CD4-positive, alpha-beta memory T cell (primary cell): ENCODE results near the gene PPP2R2B. TPM values are rescaled to one million over a fixed set of nuclear protein-coding genes. Genes with fewer than 3 reads are reported as not detected.

Experiments used
- CTCF ChIA-PET: fragments of 350-600 bp; sonication (Branson Sonifier 250); formaldehyde crosslinking; loops from one replicate; lab custom pipeline; 2021; ENCODE audit warnings: inconsistent platforms; ENCODE audit not compliant: partially characterized antibody; lab: Charles Lee
- POLR2A ChIA-PET: fragments of 350-600 bp; sonication (Branson Sonifier 250); formaldehyde crosslinking; loops from one replicate; lab custom pipeline; 2021; ENCODE audit not compliant: partially characterized antibody; lab: Charles Lee
- DNase-seq, 5 donors: peaks; one replicate each; pipeline versions ENCODE4 v3.0.0 to v3.0.0-alpha.2; 2020 to 2022; ENCODE audit warnings: mixed read lengths in 1 of 5
- H3K27ac ChIP-seq: one replicate; pipeline ENCODE4 v1.7.0; 2013; ENCODE audit warnings: low read depth, low read length
- H3K27me3 ChIP-seq: 2 replicates; pipeline ENCODE4 v1.7.0; 2013; ENCODE audit warnings: mild to moderate bottlenecking, low read length, moderate library complexity; ENCODE audit not compliant: insufficient read depth
- H3K36me3 ChIP-seq: 2 replicates; pipeline ENCODE4 v1.7.0; 2013; ENCODE audit warnings: mild to moderate bottlenecking, low read length, moderate library complexity; ENCODE audit not compliant: insufficient read depth
- H3K4me1 ChIP-seq: 2 replicates; pipeline ENCODE4 v1.7.0; 2013; ENCODE audit warnings: mild to moderate bottlenecking, low read length, moderate library complexity; ENCODE audit not compliant: insufficient read depth
- H3K4me3 ChIP-seq, 2 donors: one replicate each; pipeline ENCODE4 v1.7.0; 2013; ENCODE audit warnings: low read length in 2 of 2, mild to moderate bottlenecking in 1 of 2
- H3K9me3 ChIP-seq, 2 donors: one replicate each; pipeline ENCODE4 v1.7.0; 2013; ENCODE audit warnings: low read length in 2 of 2, control low read depth in 1 of 2; ENCODE audit not compliant: control insufficient read depth in 1 of 2
- H3K27ac Mint-ChIP-seq, 7 donors: one replicate each; pipeline ENCODE4 v1.8.0; 2020 to 2021; ENCODE audit warnings: mixed read lengths in 7 of 7, mild to moderate bottlenecking in 6 of 7, inconsistent platforms in 3 of 7, moderate library complexity in 3 of 7
- H3K27me3 Mint-ChIP-seq, 2 donors: one replicate each; pipeline ENCODE4 v1.8.0; 2020 to 2021; ENCODE audit warnings: mixed read lengths in 2 of 2
- H3K36me3 Mint-ChIP-seq, 2 donors: one replicate each; pipeline ENCODE4 v1.8.0; 2020 to 2021; ENCODE audit warnings: mixed read lengths in 2 of 2, inconsistent platforms in 1 of 2, mild to moderate bottlenecking in 1 of 2
- H3K4me1 Mint-ChIP-seq, 4 donors: one replicate each; pipeline ENCODE4 v1.8.0; 2020 to 2021; ENCODE audit warnings: mixed read lengths in 4 of 4, mild to moderate bottlenecking in 1 of 4
- H3K4me3 Mint-ChIP-seq, 8 donors: one replicate each; pipeline ENCODE4 v1.8.0; 2020 to 2021; ENCODE audit warnings: mixed read lengths in 8 of 8, mild to moderate bottlenecking in 7 of 8, moderate library complexity in 6 of 8, inconsistent platforms in 3 of 8
- H3K9me3 Mint-ChIP-seq, 8 donors: one replicate each; pipeline ENCODE4 v1.8.0; 2020 to 2021; ENCODE audit warnings: mixed read lengths in 8 of 8, mild to moderate bottlenecking in 5 of 8, inconsistent platforms in 3 of 8, moderate library complexity in 1 of 8
- intact Hi-C: fragments of 100-400 bp; cut with micrococcal nuclease; formaldehyde crosslinking; loops from one replicate; pipeline ENCODE4 v1.15.1; 2023
- polyA plus RNA-seq, 2 donors: library from polyadenylated mRNA; unstranded; fragments of 300-500 nt; fragmentation: Illumina TruSeq; gene quantifications; one replicate each; pipeline ENCODE4 v1.2.3, GENCODE V29; 2021
- total RNA-seq, 2 experiments: library from RNA; stranded (reverse); gene quantifications; one replicate each; pipeline ENCODE4 v1.2.3, GENCODE V29; 2021

PPP2R2B gene
- total and polyA plus RNA-seq, 4 experiments from 2014 or later, result 3.1 to 13.0 (median 6.7) TPM

- H3K4me1 Mint-ChIP-seq, result no peaks in the 10 kb centered on the region
- DNase-seq, result no peak
- no peaks in the 10 kb centered on the region for H3K27me3 ChIP-seq
- no peaks in the 10 kb centered on the region for H3K4me1 ChIP-seq
- peaks cover 0 to 2% (median 0%) of the 10 kb centered on the region in 8 donors for H3K9me3 Mint-ChIP-seq
- CTCF ChIA-PET, result interaction anchor here (2.0 kb wide), 1 partner anchor 14 kb away, joined by 7 read pairs; no protein-coding TSS in a partner anchor
- no peak overlapping the region for H3K27ac Mint-ChIP-seq
- peaks cover 0 to 4% of the 10 kb centered on the region in 2 donors for H3K36me3 Mint-ChIP-seq
- H3K27me3 Mint-ChIP-seq, result no peaks in the 10 kb centered on the region
- intact Hi-C loops, result no loop called here
- no peak overlapping the region for H3K27ac ChIP-seq
- H3K9me3 ChIP-seq, result no peaks in the 10 kb centered on the region
- H3K36me3 ChIP-seq, result no peaks in the 10 kb centered on the region
- H3K4me3 Mint-ChIP-seq, result no peak overlapping the region
- POLR2A ChIA-PET, result no interaction called here
- H3K4me3 ChIP-seq, result no peak overlapping the region
Measured at GRCh38 chr5:146675636-146676035, 202.9 kb downstream of the PPP2R2B start.

DNA sequence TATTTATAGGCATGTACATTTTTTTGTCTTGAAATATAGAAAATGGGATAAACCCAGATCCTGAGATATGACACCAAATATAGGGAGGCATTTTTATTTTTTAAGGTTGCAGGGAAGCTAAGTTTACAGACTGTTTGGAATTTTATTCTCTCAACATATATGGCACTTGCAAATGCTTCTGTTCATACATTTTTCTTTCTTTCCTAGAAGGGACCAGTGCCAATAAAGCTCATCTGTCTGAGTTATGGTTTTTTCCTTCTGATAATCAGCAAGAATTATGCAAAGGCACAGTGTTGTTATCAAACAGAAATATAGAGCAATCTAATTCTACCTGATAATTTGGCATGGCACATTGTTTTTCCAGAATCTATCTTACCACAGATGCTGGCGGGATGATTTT is 205.7 kb downstream of the PPP2R2B start:
- no peaks in the 10 kb centered on the region for H3K27me3 Mint-ChIP-seq
- POLR2A ChIA-PET, result no interaction called here
- H3K4me1 ChIP-seq, result no peaks in the 10 kb centered on the region
- intact Hi-C loops, result no loop called here
- H3K9me3 ChIP-seq, result no peaks in the 10 kb centered on the region
- no peaks in the 10 kb centered on the region for H3K36me3 ChIP-seq
- peaks cover 0 to 4% of the 10 kb centered on the region in 2 donors for H3K36me3 Mint-ChIP-seq
- H3K9me3 Mint-ChIP-seq, result no peaks in the 10 kb centered on the region
- no peak overlapping the region for H3K27ac ChIP-seq
- no peak overlapping the region for H3K4me3 Mint-ChIP-seq
- no peaks in the 10 kb centered on the region for H3K4me1 Mint-ChIP-seq
- no peak overlapping the region for H3K27ac Mint-ChIP-seq
- CTCF ChIA-PET, result interaction anchor here (0.5 kb wide), 1 partner anchor 138 kb away, joined by 4 read pairs; no protein-coding TSS in a partner anchor
- no peaks in the 10 kb centered on the region for H3K27me3 ChIP-seq
- DNase-seq, result no peak
- H3K4me3 ChIP-seq, result no peak overlapping the region

DNA sequence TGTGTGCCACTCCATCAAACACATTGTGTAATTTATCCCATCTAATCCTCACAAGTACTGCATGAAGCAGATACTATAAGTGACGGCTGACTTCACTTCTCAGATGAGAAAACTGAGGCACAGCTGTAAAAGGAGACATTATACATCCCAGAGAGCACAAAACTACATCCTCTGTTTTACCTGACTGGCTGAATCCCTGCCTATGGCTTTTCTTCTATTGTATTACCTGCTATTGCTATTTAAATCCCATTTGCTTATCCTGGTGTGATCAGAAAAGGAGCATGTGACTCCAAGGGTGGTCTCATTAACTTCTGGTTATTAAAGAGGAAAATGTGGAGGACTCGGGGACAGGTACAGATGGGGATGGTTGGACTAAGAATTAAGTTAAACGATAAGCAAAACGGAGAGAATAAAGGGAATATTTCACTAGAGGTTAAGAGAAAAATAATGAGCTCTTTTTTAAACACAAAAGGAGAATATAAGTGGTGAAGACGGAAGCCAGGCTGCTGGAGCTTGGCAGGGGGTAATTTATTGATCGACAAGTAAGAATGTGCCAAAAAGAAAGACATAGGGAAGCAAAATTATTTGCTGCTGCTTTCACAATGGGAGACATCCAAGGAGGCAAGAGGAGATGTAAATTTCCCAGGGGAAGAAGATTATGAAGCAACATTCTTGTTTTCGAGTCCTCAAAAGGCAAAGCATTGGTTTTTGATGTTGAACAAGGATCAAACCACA is 206.8 kb downstream of the PPP2R2B start:
- no peaks in the 10 kb centered on the region for H3K4me1 ChIP-seq
- H3K4me1 Mint-ChIP-seq, result no peaks in the 10 kb centered on the region
- no peak overlapping the region for H3K27ac ChIP-seq
- no peak overlapping the region for H3K4me3 Mint-ChIP-seq
- CTCF ChIA-PET, result interaction anchor here (1.0 kb wide), 2 partner anchors 11 to 106 kb away, joined by 3 read pairs; no protein-coding TSS in a partner anchor
- H3K36me3 Mint-ChIP-seq, result no peaks in the 10 kb centered on the region
- H3K9me3 Mint-ChIP-seq, result no peaks in the 10 kb centered on the region
- H3K4me3 ChIP-seq, result no peak overlapping the region
- H3K9me3 ChIP-seq, result no peaks in the 10 kb centered on the region
- no peaks in the 10 kb centered on the region for H3K36me3 ChIP-seq
- intact Hi-C loops, result no loop called here
- H3K27me3 Mint-ChIP-seq, result no peaks in the 10 kb centered on the region
- DNase-seq, result no peak
- POLR2A ChIA-PET, result no interaction called here
- H3K27ac Mint-ChIP-seq, result no peak overlapping the region
- H3K27me3 ChIP-seq, result no peaks in the 10 kb centered on the region

DNA sequence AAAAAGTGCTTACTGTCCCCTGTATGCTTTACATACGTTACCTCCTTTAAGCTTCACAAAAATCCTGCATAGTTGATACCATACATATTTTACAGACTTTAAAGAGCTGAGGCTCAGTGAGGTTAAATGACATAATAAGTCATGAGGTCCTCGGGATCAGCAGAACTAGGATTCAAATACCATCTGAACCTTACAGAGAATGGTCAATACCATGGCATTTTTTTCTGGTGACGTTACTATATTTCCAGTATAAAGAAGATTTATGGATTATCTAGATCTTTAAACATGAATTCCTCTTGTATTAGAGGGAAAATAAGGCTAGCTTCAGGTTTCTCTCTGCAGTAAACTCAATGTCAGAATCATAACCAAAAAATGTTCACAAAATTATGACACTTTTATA is 208.9 kb downstream of the PPP2R2B start:
- no peak for DNase-seq
- no peak overlapping the region for H3K4me3 Mint-ChIP-seq
- H3K4me1 ChIP-seq, result no peaks in the 10 kb centered on the region
- POLR2A ChIA-PET, result no interaction called here
- H3K36me3 ChIP-seq, result no peaks in the 10 kb centered on the region
- no peaks in the 10 kb centered on the region for H3K9me3 Mint-ChIP-seq
- H3K27ac Mint-ChIP-seq, result no peak overlapping the region
- H3K9me3 ChIP-seq, result no peaks in the 10 kb centered on the region
- H3K4me1 Mint-ChIP-seq, result peaks cover 0 to 5% (median 2%) of the 10 kb centered on the region in 4 donors
- H3K27ac ChIP-seq, result no peak overlapping the region
- H3K27me3 Mint-ChIP-seq, result no peaks in the 10 kb centered on the region
- intact Hi-C loops, result loop anchor here (10.0 kb wide), 1 partner anchor 205 kb away; the partner anchor contains the start of gene PPP2R2B
- no peak overlapping the region for H3K4me3 ChIP-seq
- no peaks in the 10 kb centered on the region for H3K27me3 ChIP-seq
- CTCF ChIA-PET, result interaction anchor here (0.6 kb wide), 1 partner anchor 141 kb away, joined by 3 read pairs; no protein-coding TSS in a partner anchor
- no peaks in the 10 kb centered on the region for H3K36me3 Mint-ChIP-seq

- Histone ChIP-seq H3K36me3 (no peaks in the 10 kb centered on the region), H3K4me1 (no peaks in the 10 kb centered on the region), H3K27ac (no peak overlapping the region), H3K4me3 (no peak overlapping the region), H3K9me3 (no peaks in the 10 kb centered on the region), H3K27me3 (no peaks in the 10 kb centered on the region)
- POLR2A ChIA-PET, result no interaction called here
- CTCF ChIA-PET, result interaction anchor here (1.0 to 10.8 kb wide), 4 partner anchors 9 to 298 kb away, joined by 3 to 159 read pairs (median 4); no protein-coding TSS in a partner anchor
- no peaks in the 10 kb centered on the region for H3K36me3 Mint-ChIP-seq
- intact Hi-C loops, result loop anchor here (10.0 kb wide), 1 partner anchor 207 kb away; the partner anchor contains the start of gene PPP2R2B
- no peak overlapping the region for H3K27ac Mint-ChIP-seq
- no peak overlapping the region for H3K4me3 Mint-ChIP-seq
- H3K27me3 Mint-ChIP-seq, result no peaks in the 10 kb centered on the region
- H3K9me3 Mint-ChIP-seq, result no peaks in the 10 kb centered on the region
- peaks cover 0 to 5% (median 2%) of the 10 kb centered on the region in 4 donors for H3K4me1 Mint-ChIP-seq
- DNase-seq, result no peak
Measured at GRCh38 chr5:146667633-146668272, 210.8 kb downstream of the PPP2R2B start.

GRCh38 chr5:146662229-146662628 is 216.3 kb downstream of the PPP2R2B start:
- no peaks in the 10 kb centered on the region for H3K27me3 ChIP-seq
- no peaks in the 10 kb centered on the region for H3K4me1 ChIP-seq
- ChIA-PET CTCF (interaction anchor here (1.1 to 10.8 kb wide), 6 partner anchors 13 to 303 kb away, joined by 3 to 159 read pairs (median 6); partner anchors contain the start of gene PPP2R2B), POLR2A (no interaction called here)
- no peaks in the 10 kb centered on the region for H3K9me3 ChIP-seq
- Mint-ChIP-seq H3K9me3 (no peaks in the 10 kb centered on the region), H3K4me3 (no peak overlapping the region), H3K4me1 (peaks cover 0 to 5% (median 2%) of the 10 kb centered on the region in 4 donors), H3K36me3 (no peaks in the 10 kb centered on the region), H3K27ac (no peak overlapping the region), H3K27me3 (no peaks in the 10 kb centered on the region)
- peak in 4 of 5 donors; percentile 28 to 42 (median 40) for DNase-seq
- H3K36me3 ChIP-seq, result no peaks in the 10 kb centered on the region
- intact Hi-C loops, result loop anchor here (1.0 to 10.0 kb wide), 5 partner anchors 129 to 527 kb away; partner anchors contain the start of gene PPP2R2B
- no peak overlapping the region for H3K27ac ChIP-seq
- no peak overlapping the region for H3K4me3 ChIP-seq
